Lower lobe of right lung (tissue), 2 donors: ENCODE data around the gene PCYOX1L. TPM values are rescaled to one million over a fixed set of nuclear protein-coding genes. Genes with fewer than 3 reads are reported as not detected.

Experiments
- ATAC-seq, 2 donors: fragments of 200-7000 bp; cut with Tn5 transposase; one replicate each; pipeline ENCODE4 v1.9.1; 2020 to 2022; ENCODE audit warnings: mild to moderate bottlenecking in 2 of 2, moderate library complexity in 2 of 2
- DNase-seq: peaks from one replicate; pipeline ENCODE4 v3.0.0-alpha.2; 2020
- H3K27ac ChIP-seq: fragments of 200-600 bp; one replicate; pipeline ENCODE4 v1.8.0; 2022
- H3K27me3 ChIP-seq: fragments of 200-600 bp; one replicate; pipeline ENCODE4 v1.8.0; 2022; ENCODE audit warnings: low read depth
- H3K36me3 ChIP-seq: fragments of 200-600 bp; one replicate; pipeline ENCODE4 v1.8.0; 2022; ENCODE audit warnings: mild to moderate bottlenecking
- H3K4me1 ChIP-seq: fragments of 200-600 bp; one replicate; pipeline ENCODE4 v1.8.0; 2022
- H3K4me3 ChIP-seq: fragments of 200-600 bp; one replicate; pipeline ENCODE4 v1.8.0; 2022; ENCODE audit warnings: mild to moderate bottlenecking
- H3K9me3 ChIP-seq: fragments of 200-600 bp; one replicate; pipeline ENCODE4 v1.8.0; 2022
- intact Hi-C: fragments of 100-400 bp; cut with DNase I; formaldehyde crosslinking; loops from one replicate; pipeline ENCODE4 v1.11.0; 2022
- total RNA-seq: library from RNA; stranded (reverse); fragmentation: NEBNext Ultra II Directional; extraction: Animal tissue kit (Norgen Biotek cat#: 25700); gene quantifications from one replicate; pipeline ENCODE4 v1.2.1, GENCODE V29; 2021
- TF ChIP-seq, protein P1 (sequence below): fragments of 200-600 bp; IDR thresholded peaks from one replicate; pipeline ENCODE4 v1.8.0; 2022; ENCODE audit warnings: antibody characterized with exemption, mild to moderate bottlenecking
- donor health status: DM: no; HTN: yes; CAD: no; lungs with severe emphysema.

The PCYOX1L gene
- total RNA-seq, 1 donor from 2014 or later: 5.9 TPM

- no peaks in the 10 kb centered on the region for H3K9me3 ChIP-seq
- intact Hi-C loops: no loop called here
- H3K27me3 ChIP-seq: no peaks in the 10 kb centered on the region
- no peak for DNase-seq
- TF ChIP-seq, protein P1, sequence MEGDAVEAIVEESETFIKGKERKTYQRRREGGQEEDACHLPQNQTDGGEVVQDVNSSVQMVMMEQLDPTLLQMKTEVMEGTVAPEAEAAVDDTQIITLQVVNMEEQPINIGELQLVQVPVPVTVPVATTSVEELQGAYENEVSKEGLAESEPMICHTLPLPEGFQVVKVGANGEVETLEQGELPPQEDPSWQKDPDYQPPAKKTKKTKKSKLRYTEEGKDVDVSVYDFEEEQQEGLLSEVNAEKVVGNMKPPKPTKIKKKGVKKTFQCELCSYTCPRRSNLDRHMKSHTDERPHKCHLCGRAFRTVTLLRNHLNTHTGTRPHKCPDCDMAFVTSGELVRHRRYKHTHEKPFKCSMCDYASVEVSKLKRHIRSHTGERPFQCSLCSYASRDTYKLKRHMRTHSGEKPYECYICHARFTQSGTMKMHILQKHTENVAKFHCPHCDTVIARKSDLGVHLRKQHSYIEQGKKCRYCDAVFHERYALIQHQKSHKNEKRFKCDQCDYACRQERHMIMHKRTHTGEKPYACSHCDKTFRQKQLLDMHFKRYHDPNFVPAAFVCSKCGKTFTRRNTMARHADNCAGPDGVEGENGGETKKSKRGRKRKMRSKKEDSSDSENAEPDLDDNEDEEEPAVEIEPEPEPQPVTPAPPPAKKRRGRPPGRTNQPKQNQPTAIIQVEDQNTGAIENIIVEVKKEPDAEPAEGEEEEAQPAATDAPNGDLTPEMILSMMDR: no peak
- peak overlapping the region; percentile 76 for H3K27ac ChIP-seq
- no peak for ATAC-seq
- peaks cover 8% of the 10 kb centered on the region for H3K4me1 ChIP-seq
- H3K4me3 ChIP-seq: peak overlapping the region; percentile 54
- H3K36me3 ChIP-seq: peaks cover 5% of the 10 kb centered on the region
Observed at GRCh38 chr5:149408252-149409099, 50.6 kb downstream of the PCYOX1L start.

DNA sequence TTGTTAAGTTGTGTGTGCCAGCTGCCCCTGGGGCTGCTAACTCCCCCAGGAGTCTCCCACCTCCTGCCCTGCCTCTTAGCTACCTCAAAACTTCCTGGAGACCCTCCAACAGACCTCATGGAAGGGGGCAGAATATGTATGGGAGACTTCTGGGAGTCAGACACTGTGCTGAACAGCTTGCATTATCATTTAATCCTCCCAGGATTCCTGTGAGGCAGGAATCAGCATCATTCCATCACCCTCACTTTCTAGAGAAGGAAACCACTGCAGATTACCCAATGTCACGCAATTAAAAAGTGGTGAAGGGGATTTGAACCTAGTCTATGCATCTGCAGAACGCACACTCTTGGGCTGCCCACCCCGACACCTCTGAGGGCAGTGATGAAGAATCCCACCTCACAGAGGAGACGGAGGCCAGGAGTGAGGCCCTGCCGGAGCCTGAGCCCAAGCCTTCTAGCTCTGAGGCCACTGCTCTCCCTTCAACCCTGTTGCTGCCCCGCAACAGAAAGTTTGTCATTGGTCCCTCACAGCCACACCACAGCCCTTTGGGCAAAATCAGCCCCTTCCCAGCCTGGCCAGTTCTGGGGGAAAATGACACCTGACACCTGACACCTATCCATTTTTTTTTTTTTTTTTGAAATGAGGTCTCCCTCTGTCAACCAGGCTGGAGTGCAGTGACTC lies 51.6 kb downstream of the PCYOX1L start:
- TF ChIP-seq, protein P1: no peak
- H3K4me3 ChIP-seq: peak overlapping the region; percentile 54
- peaks cover 5% of the 10 kb centered on the region for H3K36me3 ChIP-seq
- no peaks in the 10 kb centered on the region for H3K9me3 ChIP-seq
- peaks cover 11% of the 10 kb centered on the region for H3K4me1 ChIP-seq
- H3K27ac ChIP-seq: peak overlapping the region; percentile 76
- intact Hi-C loops: no loop called here
- DNase-seq (no peak), ATAC-seq (no peak)
- no peaks in the 10 kb centered on the region for H3K27me3 ChIP-seq

- Histone ChIP-seq H3K36me3 (peaks cover 5% of the 10 kb centered on the region), H3K4me1 (peaks cover 16% of the 10 kb centered on the region), H3K27ac (peak overlapping the region; percentile 76), H3K27me3 (no peaks in the 10 kb centered on the region), H3K9me3 (no peaks in the 10 kb centered on the region), H3K4me3 (peak overlapping the region; percentile 54)
- intact Hi-C loops: no loop called here
- ATAC-seq (no peak), DNase-seq (no peak)
- TF ChIP-seq, protein P1: no peak
Observed at GRCh38 chr5:149410071-149410470, 52.2 kb downstream of the PCYOX1L start.

DNA sequence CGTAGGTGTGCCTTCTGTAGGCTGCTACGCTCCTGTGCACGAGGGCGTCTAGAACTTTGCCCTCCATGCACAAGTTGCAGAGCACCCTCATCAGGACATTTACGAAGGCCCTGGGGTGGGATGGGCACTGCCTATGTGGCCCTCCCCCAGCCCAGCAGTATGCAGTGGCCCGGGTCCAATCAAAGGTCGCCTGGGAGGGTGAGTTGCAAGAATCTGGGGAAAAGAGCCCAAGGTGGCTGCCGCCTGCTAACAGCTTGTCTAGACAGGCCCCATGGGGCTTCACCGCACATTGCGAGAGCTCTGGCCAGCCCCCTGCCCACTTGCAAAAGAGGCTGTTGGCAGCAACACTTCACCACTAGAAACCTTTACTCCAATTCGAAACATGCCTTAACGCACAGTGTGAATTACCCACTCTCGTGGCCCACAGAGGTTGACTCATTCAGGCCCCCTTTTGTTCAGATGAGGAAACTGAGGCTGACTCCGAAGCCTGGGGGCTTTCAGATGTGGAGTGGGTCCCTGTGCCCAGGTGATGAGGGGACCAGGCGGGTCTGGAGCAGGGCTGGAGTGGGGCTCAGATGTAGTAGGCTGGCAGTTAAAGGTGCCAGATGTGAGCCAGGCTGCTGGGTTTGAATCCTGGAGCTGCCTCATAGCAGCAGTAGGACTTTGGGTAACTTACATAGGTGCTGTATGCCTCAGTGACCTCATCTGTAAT lies 53.0 kb downstream of the PCYOX1L start:
- Histone ChIP-seq H3K36me3 (peaks cover 5% of the 10 kb centered on the region), H3K4me1 (peaks cover 9% of the 10 kb centered on the region), H3K4me3 (peak overlapping the region; percentile 54), H3K9me3 (no peaks in the 10 kb centered on the region), H3K27me3 (no peaks in the 10 kb centered on the region), H3K27ac (peak overlapping the region; percentile 76)
- ATAC-seq (no peak), DNase-seq (no peak)
- TF ChIP-seq, protein P1: no peak
- intact Hi-C loops: no loop called here

DNA sequence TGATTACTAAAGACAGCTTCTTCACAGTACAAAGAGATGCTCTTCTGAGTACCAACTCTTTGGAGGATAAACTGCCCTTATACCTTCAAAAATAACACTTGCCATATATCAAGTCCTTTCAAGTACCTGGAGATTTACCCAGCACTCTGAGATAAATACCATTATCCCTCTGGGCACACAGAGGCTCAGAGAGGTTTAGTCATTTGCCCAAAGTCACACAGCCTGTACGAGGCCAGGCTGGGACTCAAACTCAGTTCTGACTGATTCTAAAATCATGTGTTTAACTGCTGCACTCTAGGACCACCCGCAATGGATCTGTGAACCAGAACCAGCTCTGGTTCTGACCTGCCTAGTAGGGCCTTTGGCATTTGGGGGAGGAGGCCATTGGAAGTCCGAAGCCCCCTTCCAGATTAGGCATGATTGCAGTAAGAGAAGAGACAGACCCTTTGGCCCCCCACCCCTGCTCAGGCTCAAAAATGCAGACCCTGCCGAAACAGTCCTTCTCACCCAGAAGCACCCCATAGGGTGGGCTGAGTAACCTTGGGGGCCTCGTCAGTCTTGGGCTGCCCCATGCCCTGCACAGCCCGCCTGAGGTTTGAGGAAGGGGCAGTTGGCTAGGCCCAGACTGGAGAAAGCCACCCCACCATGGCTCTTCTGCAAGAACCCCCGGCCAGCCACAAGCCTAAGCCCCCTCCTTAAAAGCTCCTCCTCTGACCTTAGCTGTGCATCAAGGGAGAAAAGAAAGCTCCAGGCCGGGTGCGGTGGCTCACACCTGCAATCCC lies 54.1 kb downstream of the PCYOX1L start:
- H3K27me3 ChIP-seq: no peaks in the 10 kb centered on the region
- H3K36me3 ChIP-seq: peaks cover 5% of the 10 kb centered on the region
- DNase-seq: no peak
- no peak for ATAC-seq
- H3K4me1 ChIP-seq: peaks cover 12% of the 10 kb centered on the region
- H3K4me3 ChIP-seq: peak overlapping the region; percentile 54
- intact Hi-C loops: no loop called here
- peak overlapping the region; percentile 76 for H3K27ac ChIP-seq
- no peaks in the 10 kb centered on the region for H3K9me3 ChIP-seq
- TF ChIP-seq, protein P1: no peak
